Measurements from ENCODE around the gene SLC49A3. TPM values are rescaled to one million over a fixed set of nuclear protein-coding genes. Genes with fewer than 3 reads are reported as not detected.
A peak's percentile ranks its signal among the peaks of the same experiment; 100 is the strongest.

The SLC49A3 gene
- total and polyA plus RNA-seq, 2 of the 13 experiments (the other 11 are each of a cell fraction or from before 2014, with no cell fraction given), result 0.07 to 0.17 TPM

- TF ChIP-seq ZUFSP (CRISPR knock-in tag; IDR thresholded peaks at IDR 0.05; ENCODE audit: borderline replicate concordance) (no peak), CREB3 (CRISPR knock-in tag; IDR thresholded peaks at IDR 0.05) (0 out of 2 replicates have a peak, but pooled peaks have one; percentile 41), PBX2 (CRISPR knock-in tag; IDR thresholded peaks at IDR 0.05) (peak; percentile 79), KIAA2018 (CRISPR knock-in tag; IDR thresholded peaks at IDR 0.05; ENCODE audit: borderline replicate concordance) (no peak), SP5 (CRISPR knock-in tag; IDR thresholded peaks at IDR 0.05; ENCODE audit: borderline replicate concordance, low read depth) (no peak), ARID3A (IDR thresholded peaks at IDR 0.05; ENCODE audit: low read depth, low read length) (no peak), ZNF264 (CRISPR knock-in tag; IDR thresholded peaks at IDR 0.05) (0 out of 2 replicates have a peak, but pooled peaks have one; percentile 17), PATZ1 (CRISPR knock-in tag; IDR thresholded peaks at IDR 0.05) (peak; percentile 70)
These were observed 1.6 kb downstream of the SLC49A3 start (continued) for GRCh38 chr4:687048-687970.
